Sigmoid colon (tissue), 7 donors: ENCODE measurements around the gene RANBP9. TPM values are rescaled to one million over a fixed set of nuclear protein-coding genes. Genes with fewer than 3 reads are reported as not detected.

Experiments
- DNase-seq: peaks from one replicate; pipeline ENCODE4 v3.0.0-alpha.2; 2019
- H3K27ac ChIP-seq, 4 donors: fragments of 200-600 bp; sonication (generic); one replicate each; pipeline ENCODE4 v1.5.1; 2016 to 2019; ENCODE audit warnings: mild to moderate bottlenecking in 1 of 4
- H3K27me3 ChIP-seq, 3 donors: fragments of 200-600 bp; sonication (generic); one replicate each; pipeline ENCODE4 v1.5.1; 2019; ENCODE audit warnings: mild to moderate bottlenecking in 1 of 3
- H3K36me3 ChIP-seq, 4 donors: fragments of 200-600 bp; sonication (generic); one replicate each; pipeline ENCODE4 v1.5.1; 2016 to 2019
- H3K4me1 ChIP-seq, 4 donors: fragments of 200-600 bp; sonication (generic); one replicate each; pipeline ENCODE4 v1.5.1; 2017 to 2019
- H3K4me3 ChIP-seq, 4 donors: fragments of 200-600 bp; sonication (generic); one replicate each; pipeline ENCODE4 v1.5.1; 2017 to 2019; ENCODE audit warnings: mild to moderate bottlenecking in 2 of 4, moderate library complexity in 1 of 4
- H3K9me3 ChIP-seq, 4 donors: fragments of 200-600 bp in 3 of 4; sonication (generic) in 3 of 4; one replicate each; pipeline versions ENCODE4 v1.5.1 to v1.6.1; 2013 to 2019
- EP300 ChIP-seq, 4 donors: sonication (generic); formaldehyde crosslinking; IDR thresholded peaks; one replicate each; pipeline ENCODE4 v1.6.1; 2017; ENCODE audit warnings: antibody characterized with exemption in 4 of 4
- POLR2A ChIP-seq, 2 donors: fragments of 450-650 bp; IDR thresholded peaks; one replicate each; pipeline ENCODE4 v1.6.1; 2016; ENCODE audit warnings: antibody characterized with exemption in 2 of 2, mild to moderate bottlenecking in 2 of 2, moderate library complexity in 2 of 2
- POLR2AphosphoS5 ChIP-seq, 4 donors: sonication (generic); formaldehyde crosslinking; IDR thresholded peaks; one replicate each; pipeline ENCODE4 v1.6.1; 2017; ENCODE audit warnings: antibody characterized with exemption in 4 of 4
- WGBS, 2 donors: extraction: QIAGEN DNeasy Blood & Tissue Kit; methylation state at CpG; one replicate each; pipeline ENCODE4 v1.1.7; 2013; 5-methylcytosine and 5-hydroxymethylcytosine counted together
- intact Hi-C: fragments of 100-400 bp; cut with DNase I; formaldehyde crosslinking; loops from one replicate; pipeline ENCODE4 v1.15.1; 2023
- polyA plus RNA-seq, 3 donors: library from polyadenylated mRNA; stranded (reverse); fragments of 200-250 nt; gene quantifications; one replicate each; pipeline ENCODE4 v1.2.3, GENCODE V29; 2013
- total RNA-seq, 4 donors: library from RNA; depleted of rRNA; stranded (reverse); fragments of >200 nt; gene quantifications; one replicate each; pipeline ENCODE4 v1.1.0, GENCODE V29; 2016
- TF ChIP-seq, protein P1 (sequence below), 4 experiments: fragments of 450-650 bp in 3 of 4; fragments of 200-600 bp in 1 of 4; IDR thresholded peaks; one replicate each; pipeline ENCODE4 v1.5.1; 2016 to 2019; ENCODE audit warnings: antibody characterized with exemption in 4 of 4, mild to moderate bottlenecking in 3 of 4, moderate library complexity in 2 of 4
- donor health status: healthy with polysubstance abuse.
- donor health status: Bipolar disorder and iron deficiency.
- donor health status: healthy.

The RANBP9 gene
- total and polyA plus RNA-seq, 7 donors, result 19.4 to 84.3 (median 49.6) TPM

GRCh38 chr6:13597073-13597472 is 114.6 kb downstream of the RANBP9 start:
- DNase-seq, result no peak
- no peaks in the 10 kb centered on the region for H3K9me3 ChIP-seq
- peaks cover 0 to 91% (median 29%) of the 10 kb centered on the region in 4 donors for H3K36me3 ChIP-seq
- no peak overlapping the region for H3K4me3 ChIP-seq
- no peak overlapping the region for H3K27ac ChIP-seq
- H3K27me3 ChIP-seq, result no peaks in the 10 kb centered on the region
- no peaks in the 10 kb centered on the region for H3K4me1 ChIP-seq
- intact Hi-C loops, result no loop called here
- 93 to 95% methylated on average over 4 of the region's 4 CpGs for WGBS, 2 donors
- no peak for TF ChIP-seq POLR2A (IDR thresholded peaks at IDR 0.05)

GRCh38 chr6:13593720-13594119 is 117.9 kb downstream of the RANBP9 start:
- no peaks in the 10 kb centered on the region for H3K9me3 ChIP-seq
- no peak overlapping the region for H3K4me3 ChIP-seq
- WGBS, 2 donors, result 91 to 94% methylated on average over 6 of the region's 6 CpGs
- TF ChIP-seq POLR2A (IDR thresholded peaks at IDR 0.05) (no peak), POLR2AphosphoS5 (IDR thresholded peaks at IDR 0.05) (no peak), EP300 (IDR thresholded peaks at IDR 0.05) (no peak)
- TF ChIP-seq, protein P1, sequence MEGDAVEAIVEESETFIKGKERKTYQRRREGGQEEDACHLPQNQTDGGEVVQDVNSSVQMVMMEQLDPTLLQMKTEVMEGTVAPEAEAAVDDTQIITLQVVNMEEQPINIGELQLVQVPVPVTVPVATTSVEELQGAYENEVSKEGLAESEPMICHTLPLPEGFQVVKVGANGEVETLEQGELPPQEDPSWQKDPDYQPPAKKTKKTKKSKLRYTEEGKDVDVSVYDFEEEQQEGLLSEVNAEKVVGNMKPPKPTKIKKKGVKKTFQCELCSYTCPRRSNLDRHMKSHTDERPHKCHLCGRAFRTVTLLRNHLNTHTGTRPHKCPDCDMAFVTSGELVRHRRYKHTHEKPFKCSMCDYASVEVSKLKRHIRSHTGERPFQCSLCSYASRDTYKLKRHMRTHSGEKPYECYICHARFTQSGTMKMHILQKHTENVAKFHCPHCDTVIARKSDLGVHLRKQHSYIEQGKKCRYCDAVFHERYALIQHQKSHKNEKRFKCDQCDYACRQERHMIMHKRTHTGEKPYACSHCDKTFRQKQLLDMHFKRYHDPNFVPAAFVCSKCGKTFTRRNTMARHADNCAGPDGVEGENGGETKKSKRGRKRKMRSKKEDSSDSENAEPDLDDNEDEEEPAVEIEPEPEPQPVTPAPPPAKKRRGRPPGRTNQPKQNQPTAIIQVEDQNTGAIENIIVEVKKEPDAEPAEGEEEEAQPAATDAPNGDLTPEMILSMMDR (IDR thresholded peaks at IDR 0.05), result no peak
- H3K36me3 ChIP-seq, result peaks cover 0 to 73% (median 26%) of the 10 kb centered on the region in 4 donors
- intact Hi-C loops, result no loop called here
- H3K27ac ChIP-seq, result no peak overlapping the region
- H3K27me3 ChIP-seq, result no peaks in the 10 kb centered on the region
- H3K4me1 ChIP-seq, result no peaks in the 10 kb centered on the region
- DNase-seq, result no peak

DNA sequence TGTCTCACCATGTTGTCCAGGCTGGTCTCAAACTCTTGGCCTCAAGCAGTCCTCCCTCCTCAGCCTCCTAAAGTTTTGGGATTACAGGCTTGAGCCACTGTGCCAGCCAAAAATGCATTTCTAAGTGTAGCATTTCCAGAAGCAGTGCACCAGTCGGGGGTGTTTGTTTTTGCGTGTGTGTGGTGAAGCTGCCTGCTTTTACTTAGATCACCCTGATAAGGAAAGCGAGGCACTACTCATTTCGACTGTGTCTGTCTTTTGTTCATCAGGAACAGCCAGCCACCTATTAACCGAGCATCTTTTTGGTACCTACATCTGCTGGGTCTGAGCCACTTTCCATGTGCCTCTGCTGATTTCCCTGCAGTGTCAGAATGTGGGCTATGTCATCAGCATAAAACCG is 118.5 kb downstream of the RANBP9 start:
- H3K27me3 ChIP-seq, result no peaks in the 10 kb centered on the region
- no peaks in the 10 kb centered on the region for H3K9me3 ChIP-seq
- TF ChIP-seq POLR2A (IDR thresholded peaks at IDR 0.05), result no peak
- TF ChIP-seq, protein P1 (IDR thresholded peaks at IDR 0.05), result no peak
- no peak for TF ChIP-seq POLR2AphosphoS5 (IDR thresholded peaks at IDR 0.05)
- no peak for TF ChIP-seq EP300 (IDR thresholded peaks at IDR 0.05)
- DNase-seq, result no peak
- peaks cover 3 to 74% (median 26%) of the 10 kb centered on the region in 4 donors for H3K36me3 ChIP-seq
- no peak overlapping the region for H3K27ac ChIP-seq
- intact Hi-C loops, result no loop called here
- WGBS, 2 donors, result 76 to 93% methylated on average over 6 of the region's 6 CpGs
- H3K4me1 ChIP-seq, result no peaks in the 10 kb centered on the region
- H3K4me3 ChIP-seq, result no peak overlapping the region

DNA sequence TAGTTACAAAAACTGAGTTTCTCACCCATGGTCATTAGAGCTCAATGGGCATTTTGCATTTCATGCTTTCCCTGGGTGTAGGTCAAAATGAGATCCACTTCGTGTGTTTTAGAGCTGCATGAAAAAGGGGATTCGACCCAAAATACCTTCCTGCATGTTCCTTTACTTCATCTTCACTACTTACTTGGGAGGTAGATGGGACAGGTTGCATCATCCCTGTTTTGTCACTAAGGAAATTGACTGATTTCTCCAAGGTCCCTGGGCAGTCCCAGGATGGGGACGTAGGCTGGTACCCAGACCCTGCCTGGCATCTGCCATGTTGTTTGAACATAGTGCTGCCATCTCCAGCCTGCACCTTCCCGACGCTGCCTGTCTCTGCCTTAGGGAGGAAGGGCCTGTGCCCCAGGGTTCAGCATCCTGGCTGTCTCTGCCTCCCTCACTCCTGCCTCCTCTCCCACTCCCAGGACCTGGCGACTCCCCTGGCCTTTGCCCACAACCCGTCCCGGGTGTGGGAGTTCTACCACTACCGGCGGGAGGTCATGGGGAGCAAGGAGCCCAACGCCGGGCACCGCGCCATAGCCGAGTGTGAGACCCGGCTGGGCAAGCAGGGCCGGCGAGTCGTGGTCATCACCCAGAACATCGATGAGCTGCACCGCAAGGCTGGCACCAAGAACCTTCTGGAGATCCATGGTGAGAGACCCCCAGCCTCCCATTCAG is 120.3 kb downstream of the RANBP9 start:
- TF ChIP-seq EP300 (IDR thresholded peaks at IDR 0.05) (no peak), POLR2AphosphoS5 (IDR thresholded peaks at IDR 0.05) (no peak), POLR2A (IDR thresholded peaks at IDR 0.05) (no peak)
- TF ChIP-seq, protein P1 (IDR thresholded peaks at IDR 0.05), result no peak
- 96% methylated on average over 21 of the region's 21 CpGs for WGBS, 2 donors
- H3K4me3 ChIP-seq, result no peak overlapping the region
- no peaks in the 10 kb centered on the region for H3K9me3 ChIP-seq
- intact Hi-C loops, result no loop called here
- no peak for DNase-seq
- peaks cover 14 to 66% (median 25%) of the 10 kb centered on the region in 4 donors for H3K36me3 ChIP-seq
- H3K4me1 ChIP-seq, result no peaks in the 10 kb centered on the region
- H3K27ac ChIP-seq, result no peak overlapping the region
- H3K27me3 ChIP-seq, result no peaks in the 10 kb centered on the region

- H3K27ac ChIP-seq, result no peak overlapping the region
- H3K9me3 ChIP-seq, result no peaks in the 10 kb centered on the region
- no peak overlapping the region for H3K4me3 ChIP-seq
- H3K27me3 ChIP-seq, result no peaks in the 10 kb centered on the region
- TF ChIP-seq POLR2AphosphoS5 (IDR thresholded peaks at IDR 0.05), result no peak
- H3K4me1 ChIP-seq, result no peaks in the 10 kb centered on the region
- DNase-seq, result no peak
- intact Hi-C loops, result no loop called here
- peaks cover 14 to 59% (median 20%) of the 10 kb centered on the region in 4 donors for H3K36me3 ChIP-seq
- 88 to 93% methylated on average over 1 of the region's 1 CpG for WGBS, 2 donors
Observed at GRCh38 chr6:13590574-13591153, 121.0 kb downstream of the RANBP9 start.
